ENCODE data around the gene PDE4D. TPM values are rescaled to one million over a fixed set of nuclear protein-coding genes. Genes with fewer than 3 reads are reported as not detected.
"Not testable (repeated sequence)": the region's sequence is repeated elsewhere in the genome, so short reads cannot be mapped to it uniquely, and the experiment has no call there.

PDE4D gene
- total and polyA plus RNA-seq, 4 donors, result 12.8 to 167 (median 44.5) TPM

GRCh38 chr5:59673438-59674058 lies 220.0 kb downstream of the PDE4D start:
- ATAC-seq (ENCODE audit: insufficient read depth, low FRiP score), result no peak
- Histone ChIP-seq H3K9ac (ENCODE audit: insufficient read depth in 1 of 2, low read length in 2 of 2) (no peak overlapping the region), H3K4me3 (no peak overlapping the region), H3K27ac (ENCODE audit: low read depth in 1 of 2, low read length in 1 of 2) (no peak overlapping the region), H3K36me3 (ENCODE audit: control insufficient read depth in 4 of 4, insufficient read depth in 4 of 4, low read length in 4 of 4) (no peaks in the 10 kb centered on the region), H3K4me1 (ENCODE audit: control insufficient read depth in 5 of 5, insufficient read depth in 5 of 5, low read length in 5 of 5) (peaks cover 0 to 10% (median 0%) of the 10 kb centered on the region in 5 donors), H3K27me3 (ENCODE audit: control insufficient read depth in 3 of 3, insufficient read depth in 3 of 3, low read length in 2 of 3) (no peaks in the 10 kb centered on the region), H3K9me3 (ENCODE audit: control insufficient read depth in 4 of 4, insufficient read depth in 3 of 4, low read length in 3 of 4) (no peaks in the 10 kb centered on the region)
- 25 to 32% methylated on average over 4 of the region's 4 CpGs for WGBS, 2 donors
- peak; percentile 57 for TF ChIP-seq CTCF (IDR thresholded peaks at IDR 0.05; ENCODE audit: control extremely low read depth, extremely low read depth)
- DNase-seq, result peak in 2 of 3 donors; percentile 75 to 76

- Histone ChIP-seq H3K9me3 (ENCODE audit: control insufficient read depth in 4 of 4, insufficient read depth in 3 of 4, low read length in 3 of 4) (no peaks in the 10 kb centered on the region), H3K27ac (ENCODE audit: low read depth in 1 of 2, low read length in 1 of 2) (no peak overlapping the region), H3K27me3 (ENCODE audit: control insufficient read depth in 3 of 3, insufficient read depth in 3 of 3, low read length in 2 of 3) (no peaks in the 10 kb centered on the region), H3K4me3 (no peak overlapping the region), H3K4me1 (ENCODE audit: control insufficient read depth in 5 of 5, insufficient read depth in 5 of 5, low read length in 5 of 5) (peaks cover 0 to 15% (median 8%) of the 10 kb centered on the region in 5 donors), H3K9ac (ENCODE audit: insufficient read depth in 1 of 2, low read length in 2 of 2) (no peak overlapping the region), H3K36me3 (ENCODE audit: control insufficient read depth in 4 of 4, insufficient read depth in 4 of 4, low read length in 4 of 4) (no peaks in the 10 kb centered on the region)
- no peak for DNase-seq
- no peak for TF ChIP-seq CTCF (IDR thresholded peaks at IDR 0.05; ENCODE audit: control extremely low read depth, extremely low read depth)
- WGBS, 2 donors, result 80 to 81% methylated on average over 4 of the region's 4 CpGs
- ATAC-seq (ENCODE audit: insufficient read depth, low FRiP score), result no peak
These were observed 227.0 kb downstream of the PDE4D start for GRCh38 chr5:59666440-59667068.

- not testable (repeated sequence) for H3K27ac ChIP-seq (ENCODE audit: low read depth in 1 of 2, low read length in 1 of 2); H3K9ac ChIP-seq (ENCODE audit: insufficient read depth in 1 of 2, low read length in 2 of 2); DNase-seq; H3K27me3 ChIP-seq (ENCODE audit: control insufficient read depth in 3 of 3, insufficient read depth in 3 of 3, low read length in 2 of 3); H3K36me3 ChIP-seq (ENCODE audit: control insufficient read depth in 4 of 4, insufficient read depth in 4 of 4, low read length in 4 of 4); H3K9me3 ChIP-seq (ENCODE audit: control insufficient read depth in 4 of 4, insufficient read depth in 3 of 4, low read length in 3 of 4); H3K4me3 ChIP-seq; ATAC-seq (ENCODE audit: insufficient read depth, low FRiP score)
- peaks cover 0 to 15% (median 8%) of the 10 kb centered on the region in 5 donors for H3K4me1 ChIP-seq (ENCODE audit: control insufficient read depth in 5 of 5, insufficient read depth in 5 of 5, low read length in 5 of 5)
- 95 to 97% methylated on average over 7 of the region's 7 CpGs for WGBS, 2 donors
These were observed 227.7 kb downstream of the PDE4D start for GRCh38 chr5:59665832-59666203.

- H3K36me3 ChIP-seq (ENCODE audit: control insufficient read depth in 4 of 4, insufficient read depth in 4 of 4, low read length in 4 of 4), result no peaks in the 10 kb centered on the region
- TF ChIP-seq CTCF (IDR thresholded peaks at IDR 0.05; ENCODE audit: control extremely low read depth, extremely low read depth), result no peak
- no peaks in the 10 kb centered on the region for H3K9me3 ChIP-seq (ENCODE audit: control insufficient read depth in 4 of 4, insufficient read depth in 3 of 4, low read length in 3 of 4)
- no peak for ATAC-seq (ENCODE audit: insufficient read depth, low FRiP score)
- DNase-seq, result peak in 2 of 3 donors; percentile 49 to 71
- peaks cover 0 to 15% (median 8%) of the 10 kb centered on the region in 5 donors for H3K4me1 ChIP-seq (ENCODE audit: control insufficient read depth in 5 of 5, insufficient read depth in 5 of 5, low read length in 5 of 5)
- no peak overlapping the region for H3K4me3 ChIP-seq
- no peaks in the 10 kb centered on the region for H3K27me3 ChIP-seq (ENCODE audit: control insufficient read depth in 3 of 3, insufficient read depth in 3 of 3, low read length in 2 of 3)
- no peak overlapping the region for H3K27ac ChIP-seq (ENCODE audit: low read depth in 1 of 2, low read length in 1 of 2)
- H3K9ac ChIP-seq (ENCODE audit: insufficient read depth in 1 of 2, low read length in 2 of 2), result no peak overlapping the region
These were observed 228.3 kb downstream of the PDE4D start for GRCh38 chr5:59665086-59665831.

Measured in lung (tissue), 12 donors.